Fibroblast of lung (primary cell): ENCODE data around the gene PIAS2. TPM values are rescaled to one million over a fixed set of nuclear protein-coding genes. Genes with fewer than 3 reads are reported as not detected.

Source experiments
- DNase-seq, 2 donors: peaks; one replicate each; pipeline versions ENCODE4 v3.0.0 to v3.0.0-alpha.2; 2010; ENCODE audit warnings: low read depth in 2 of 2
- H2AFZ ChIP-seq: 2 replicates; pipeline ENCODE4 v1.5.1; 2012; ENCODE audit warnings: low read length, control low read depth, inconsistent platforms
- H3K27ac ChIP-seq: 2 replicates; pipeline ENCODE4 v1.5.1; 2011; ENCODE audit warnings: low read length, control low read depth; ENCODE audit not compliant: insufficient read depth
- H3K27me3 ChIP-seq: 2 replicates; pipeline ENCODE4 v1.5.1; 2011; ENCODE audit warnings: mild to moderate bottlenecking, low read length; ENCODE audit not compliant: control insufficient read depth, insufficient read depth
- H3K36me3 ChIP-seq: 2 replicates; pipeline ENCODE4 v1.5.1; 2011; ENCODE audit warnings: low read length; ENCODE audit not compliant: control insufficient read depth, insufficient read depth
- H3K4me1 ChIP-seq: 2 replicates; pipeline ENCODE4 v1.5.1; 2011; ENCODE audit warnings: low read length; ENCODE audit not compliant: control insufficient read depth, insufficient read depth; ENCODE audit errors: extremely low read depth
- H3K4me2 ChIP-seq: 2 replicates; pipeline ENCODE4 v1.5.1; 2011; ENCODE audit warnings: low read length, control low read depth; ENCODE audit not compliant: insufficient read depth; ENCODE audit errors: extremely low read depth
- H3K4me3 ChIP-seq, 4 experiments: fragments of 200-600 bp in 1 of 4; sonication (generic) in 1 of 4; replicated peaks in 1 of 4; 2 replicates each; pipeline ENCODE4 v1.5.1; 2011 to 2016; ENCODE audit warnings: low read length in 4 of 4, low read depth in 3 of 4, mild to moderate bottlenecking in 3 of 4, control low read depth in 2 of 4, inconsistent platforms in 1 of 4, mixed read lengths in 1 of 4; ENCODE audit not compliant: insufficient read depth in 1 of 4; ENCODE audit errors: control extremely low read depth in 1 of 4
- H3K79me2 ChIP-seq: 2 replicates; pipeline ENCODE4 v1.5.1; 2012; ENCODE audit warnings: mild to moderate bottlenecking, low read length, inconsistent platforms; ENCODE audit not compliant: control insufficient read depth, insufficient read depth
- H3K9ac ChIP-seq: 2 replicates; pipeline ENCODE4 v1.5.1; 2011; ENCODE audit warnings: mild to moderate bottlenecking, low read length, control low read depth; ENCODE audit not compliant: insufficient read depth
- H3K9me3 ChIP-seq: 2 replicates; pipeline ENCODE4 v1.5.1; 2012; ENCODE audit warnings: low read depth, low read length; ENCODE audit not compliant: control insufficient read depth, insufficient read depth
- H4K20me1 ChIP-seq: 2 replicates; pipeline ENCODE4 v1.5.1; 2011; ENCODE audit warnings: low read length; ENCODE audit not compliant: control insufficient read depth, insufficient read depth; ENCODE audit errors: extremely low read depth
- EZH2 ChIP-seq: IDR thresholded peaks from 2 replicates; pipeline ENCODE4 v1.5.1; 2012; ENCODE audit warnings: low read length, control low read depth, mild to moderate bottlenecking; ENCODE audit errors: missing control alignments
- polyA plus RNA-seq, 2 donors: library from polyadenylated mRNA; depleted of rRNA in 1 of 2; stranded (reverse) in 1 of 2; unstranded in 1 of 2; fragments of >200 nt; gene quantifications; 2 replicates each; pipeline ENCODE4 v1.2.1, GENCODE V29; 2011 to 2012; ENCODE audit warnings: missing spikeins in 1 of 2
- total RNA-seq: library from RNA; depleted of rRNA; stranded (reverse); fragments of >200 nt; gene quantifications from 2 replicates; pipeline ENCODE4 v1.2.1, GENCODE V29; 2014
- TF ChIP-seq, protein P1 (sequence below), 2 donors: IDR thresholded peaks in 1 of 2; conservative IDR thresholded peaks in 1 of 2; 1 replicate in 1 of 2; 2 replicates in 1 of 2; pipeline ENCODE4 v1.5.1; 2011 to 2012; ENCODE audit warnings: low read length in 2 of 2, control low read depth in 1 of 2, inconsistent platforms in 1 of 2, low read depth in 1 of 2, mild to moderate bottlenecking in 1 of 2

The PIAS2 gene
- total and polyA plus RNA-seq, 2 donors (not counting 1 experiment from before 2014, with no cell fraction given): 14.4 to 23.1 TPM

GRCh38 chr18:46899274-46899948 is 17.9 kb downstream of the PIAS2 start:
- no peaks in the 10 kb centered on the region for H3K27me3 ChIP-seq
- TF ChIP-seq, protein P1, sequence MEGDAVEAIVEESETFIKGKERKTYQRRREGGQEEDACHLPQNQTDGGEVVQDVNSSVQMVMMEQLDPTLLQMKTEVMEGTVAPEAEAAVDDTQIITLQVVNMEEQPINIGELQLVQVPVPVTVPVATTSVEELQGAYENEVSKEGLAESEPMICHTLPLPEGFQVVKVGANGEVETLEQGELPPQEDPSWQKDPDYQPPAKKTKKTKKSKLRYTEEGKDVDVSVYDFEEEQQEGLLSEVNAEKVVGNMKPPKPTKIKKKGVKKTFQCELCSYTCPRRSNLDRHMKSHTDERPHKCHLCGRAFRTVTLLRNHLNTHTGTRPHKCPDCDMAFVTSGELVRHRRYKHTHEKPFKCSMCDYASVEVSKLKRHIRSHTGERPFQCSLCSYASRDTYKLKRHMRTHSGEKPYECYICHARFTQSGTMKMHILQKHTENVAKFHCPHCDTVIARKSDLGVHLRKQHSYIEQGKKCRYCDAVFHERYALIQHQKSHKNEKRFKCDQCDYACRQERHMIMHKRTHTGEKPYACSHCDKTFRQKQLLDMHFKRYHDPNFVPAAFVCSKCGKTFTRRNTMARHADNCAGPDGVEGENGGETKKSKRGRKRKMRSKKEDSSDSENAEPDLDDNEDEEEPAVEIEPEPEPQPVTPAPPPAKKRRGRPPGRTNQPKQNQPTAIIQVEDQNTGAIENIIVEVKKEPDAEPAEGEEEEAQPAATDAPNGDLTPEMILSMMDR (conservative IDR thresholded peaks at IDR 0.05 in 1 of 2, IDR thresholded peaks at IDR 0.05 in 1 of 2; ENCODE audit: low read depth in 1 of 2, low read length in 2 of 2): no peak
- TF ChIP-seq EZH2: no peak
- no peak overlapping the region for H3K9ac ChIP-seq
- H3K4me3 ChIP-seq: no peak overlapping the region
- no peaks in the 10 kb centered on the region for H3K4me1 ChIP-seq
- no peaks in the 10 kb centered on the region for H3K9me3 ChIP-seq
- peak; percentile 13 to 19 for DNase-seq
- no peaks in the 10 kb centered on the region for H3K36me3 ChIP-seq
- peaks cover 2% of the 10 kb centered on the region for H3K79me2 ChIP-seq
- no peaks in the 10 kb centered on the region for H4K20me1 ChIP-seq
- no peak overlapping the region for H3K27ac ChIP-seq
- H3K4me2 ChIP-seq: no peak overlapping the region
- no peak overlapping the region for H2AFZ ChIP-seq

GRCh38 chr18:46894124-46894523 is 23.2 kb downstream of the PIAS2 start:
- no peaks in the 10 kb centered on the region for H3K9me3 ChIP-seq
- no peak overlapping the region for H3K9ac ChIP-seq
- H3K4me1 ChIP-seq: no peaks in the 10 kb centered on the region
- H3K79me2 ChIP-seq: peaks cover 4% of the 10 kb centered on the region
- no peaks in the 10 kb centered on the region for H3K27me3 ChIP-seq
- no peaks in the 10 kb centered on the region for H4K20me1 ChIP-seq
- no peak for DNase-seq
- no peak overlapping the region for H3K4me3 ChIP-seq
- H2AFZ ChIP-seq: no peak overlapping the region
- H3K4me2 ChIP-seq: no peak overlapping the region
- no peaks in the 10 kb centered on the region for H3K36me3 ChIP-seq
- TF ChIP-seq, protein P1 (conservative IDR thresholded peaks at IDR 0.05 in 1 of 2, IDR thresholded peaks at IDR 0.05 in 1 of 2; ENCODE audit: low read depth in 1 of 2, low read length in 2 of 2): no peak
- TF ChIP-seq EZH2: no peak
- no peak overlapping the region for H3K27ac ChIP-seq

DNA sequence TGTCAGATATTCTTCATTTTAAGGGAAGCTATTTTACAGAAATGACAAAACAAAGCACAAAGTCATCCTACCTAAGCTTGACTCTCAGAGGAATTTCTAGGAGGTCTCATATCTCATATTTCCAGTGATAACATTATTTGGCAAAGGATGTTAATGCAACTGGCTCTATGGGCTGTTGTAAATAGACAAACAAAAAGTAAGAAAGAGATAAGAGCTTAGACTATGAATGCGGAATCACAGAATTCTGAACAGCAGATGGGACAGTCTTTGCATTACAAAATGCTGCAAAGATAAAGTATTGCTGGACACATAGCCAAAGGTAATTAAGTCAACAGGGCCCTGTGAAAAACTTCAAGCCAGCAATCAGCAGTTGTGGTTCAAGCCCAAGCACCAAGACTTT is 23.9 kb downstream of the PIAS2 start:
- Histone ChIP-seq H3K9ac (no peak overlapping the region), H3K4me2 (no peak overlapping the region), H2AFZ (no peak overlapping the region), H3K27me3 (no peaks in the 10 kb centered on the region), H4K20me1 (no peaks in the 10 kb centered on the region), H3K4me3 (no peak overlapping the region), H3K9me3 (peaks cover 3% of the 10 kb centered on the region), H3K27ac (no peak overlapping the region), H3K4me1 (no peaks in the 10 kb centered on the region), H3K79me2 (peaks cover 4% of the 10 kb centered on the region), H3K36me3 (no peaks in the 10 kb centered on the region)
- DNase-seq: no peak
- no peak for TF ChIP-seq EZH2
- TF ChIP-seq, protein P1 (conservative IDR thresholded peaks at IDR 0.05 in 1 of 2, IDR thresholded peaks at IDR 0.05 in 1 of 2; ENCODE audit: low read depth in 1 of 2, low read length in 2 of 2): no peak
